SKM-1 treated with dmso at 0.1 percent for 144 hours (cell line): ENCODE results near the gene SOWAHA.

Experiments used
- DNase-seq: peaks from one replicate; lab custom pipeline; 2025; ENCODE audit not compliant: unreplicated experiment; lab: John Stamatoyannopoulos, UW

The SOWAHA gene

GRCh38 chr5:132812781-132813598, at the start of gene SOWAHA:
TSS of gene SOWAHA (plus strand) at chr5:132813302. CDS start at chr5:132813622, 320 bp downstream.
- DNase-seq, result no peak

GRCh38 chr5:132764051-132764450, 49.1 kb upstream of the SOWAHA start:
- no peak for DNase-seq

GRCh38 chr5:132764671-132765238, 48.3 kb upstream of the SOWAHA start:
- DNase-seq, result no peak

- DNase-seq, result no peak
Measured at GRCh38 chr5:132765311-132766019, 47.6 kb upstream of the SOWAHA start.

GRCh38 chr5:132766020-132766805, 46.9 kb upstream of the SOWAHA start:
- DNase-seq, result no peak

- DNase-seq, result no peak
Measured at GRCh38 chr5:132766806-132767055, 46.4 kb upstream of the SOWAHA start.

GRCh38 chr5:132767150-132767549, 46.0 kb upstream of the SOWAHA start:
- no peak for DNase-seq

- DNase-seq, result no peak
Measured at GRCh38 chr5:132768485-132768868, 44.6 kb upstream of the SOWAHA start.

- no peak for DNase-seq
Measured at GRCh38 chr5:132770476-132771159, 42.5 kb upstream of the SOWAHA start.

- DNase-seq, result no peak
Measured at GRCh38 chr5:132771503-132771998, 41.6 kb upstream of the SOWAHA start.

- no peak for DNase-seq
Measured at GRCh38 chr5:132772291-132773070, 40.6 kb upstream of the SOWAHA start.

GRCh38 chr5:132773114-132773513, 40.0 kb upstream of the SOWAHA start:
- DNase-seq, result no peak

- DNase-seq, result no peak
Measured at GRCh38 chr5:132773601-132774355, 39.3 kb upstream of the SOWAHA start.

- no peak for DNase-seq
Measured at GRCh38 chr5:132774406-132774805, 38.7 kb upstream of the SOWAHA start.

- no peak for DNase-seq
Measured at GRCh38 chr5:132774896-132775295, 38.2 kb upstream of the SOWAHA start.

GRCh38 chr5:132775476-132775961, 37.6 kb upstream of the SOWAHA start:
- no peak for DNase-seq

- DNase-seq, result no peak
Measured at GRCh38 chr5:132776131-132776937, 36.8 kb upstream of the SOWAHA start.

- DNase-seq, result no peak
Measured at GRCh38 chr5:132776938-132777208, 36.2 kb upstream of the SOWAHA start.
